Osteocyte (in vitro differentiated cells): ENCODE measurements around the gene FITM1. TPM values are rescaled to one million over a fixed set of nuclear protein-coding genes. Genes with fewer than 3 reads are reported as not detected.

Experiments used
- DNase-seq: peaks from one replicate; pipeline ENCODE4 v3.0.0; 2021; ENCODE audit warnings: mixed read lengths; ENCODE audit not compliant: unreplicated experiment; ENCODE audit errors: extremely low spot score
- H3K27ac Mint-ChIP-seq: one replicate; pipeline ENCODE4 v1.8.0; 2021; ENCODE audit warnings: mild to moderate bottlenecking, mixed read lengths; ENCODE audit not compliant: unreplicated experiment
- H3K27me3 Mint-ChIP-seq: one replicate; pipeline ENCODE4 v1.8.0; 2021; ENCODE audit warnings: mixed read lengths; ENCODE audit not compliant: unreplicated experiment
- H3K36me3 Mint-ChIP-seq: one replicate; pipeline ENCODE4 v1.8.0; 2021; ENCODE audit warnings: mixed read lengths; ENCODE audit not compliant: unreplicated experiment
- H3K4me1 Mint-ChIP-seq: one replicate; pipeline ENCODE4 v1.8.0; 2021; ENCODE audit warnings: mixed read lengths; ENCODE audit not compliant: unreplicated experiment
- H3K4me3 Mint-ChIP-seq: one replicate; pipeline ENCODE4 v1.8.0; 2021; ENCODE audit warnings: mild to moderate bottlenecking, moderate library complexity, mixed read lengths; ENCODE audit not compliant: unreplicated experiment
- H3K9me3 Mint-ChIP-seq: one replicate; pipeline ENCODE4 v1.8.0; 2021; ENCODE audit warnings: mixed read lengths; ENCODE audit not compliant: unreplicated experiment
- total RNA-seq: library from RNA; stranded (reverse); gene quantifications from 2 replicates; pipeline ENCODE4 v1.2.1, GENCODE V29; 2021
- TF ChIP-seq, protein P1 (sequence below): fragments of 200-600 bp; sonication (generic); IDR thresholded peaks from 2 replicates; pipeline ENCODE4 v1.5.0; 2021; ENCODE audit warnings: antibody characterized with exemption, mild to moderate bottlenecking, moderate library complexity

Gene FITM1
- total RNA-seq, 1 donor from 2014 or later = 0.73 TPM

DNA sequence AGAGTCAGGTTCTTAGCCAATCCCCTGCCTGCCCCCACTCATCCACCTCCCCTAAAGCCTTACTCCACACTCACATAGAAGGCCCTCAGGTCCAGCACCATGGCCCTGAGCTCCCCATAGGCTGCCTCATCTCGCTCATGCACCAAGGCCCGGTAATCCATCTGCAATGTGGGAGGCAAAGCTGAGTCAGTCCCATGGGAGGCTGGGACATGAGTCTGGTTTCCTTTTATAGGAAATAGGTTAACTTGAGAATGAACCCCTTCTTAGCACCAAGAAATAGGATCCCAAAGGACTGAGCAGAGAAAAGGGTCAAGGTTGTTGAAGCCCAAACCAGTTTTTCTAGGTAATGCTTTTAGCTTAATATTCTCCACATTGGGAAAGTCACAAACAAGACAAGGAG lies 13.1 kb downstream of the FITM1 start:
- TF ChIP-seq, protein P1, sequence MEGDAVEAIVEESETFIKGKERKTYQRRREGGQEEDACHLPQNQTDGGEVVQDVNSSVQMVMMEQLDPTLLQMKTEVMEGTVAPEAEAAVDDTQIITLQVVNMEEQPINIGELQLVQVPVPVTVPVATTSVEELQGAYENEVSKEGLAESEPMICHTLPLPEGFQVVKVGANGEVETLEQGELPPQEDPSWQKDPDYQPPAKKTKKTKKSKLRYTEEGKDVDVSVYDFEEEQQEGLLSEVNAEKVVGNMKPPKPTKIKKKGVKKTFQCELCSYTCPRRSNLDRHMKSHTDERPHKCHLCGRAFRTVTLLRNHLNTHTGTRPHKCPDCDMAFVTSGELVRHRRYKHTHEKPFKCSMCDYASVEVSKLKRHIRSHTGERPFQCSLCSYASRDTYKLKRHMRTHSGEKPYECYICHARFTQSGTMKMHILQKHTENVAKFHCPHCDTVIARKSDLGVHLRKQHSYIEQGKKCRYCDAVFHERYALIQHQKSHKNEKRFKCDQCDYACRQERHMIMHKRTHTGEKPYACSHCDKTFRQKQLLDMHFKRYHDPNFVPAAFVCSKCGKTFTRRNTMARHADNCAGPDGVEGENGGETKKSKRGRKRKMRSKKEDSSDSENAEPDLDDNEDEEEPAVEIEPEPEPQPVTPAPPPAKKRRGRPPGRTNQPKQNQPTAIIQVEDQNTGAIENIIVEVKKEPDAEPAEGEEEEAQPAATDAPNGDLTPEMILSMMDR = no peak
- Mint-ChIP-seq H3K4me1 (peaks cover 40% of the 10 kb centered on the region), H3K9me3 (no peaks in the 10 kb centered on the region), H3K27me3 (no peaks in the 10 kb centered on the region), H3K36me3 (peaks cover 11% of the 10 kb centered on the region), H3K4me3 (no peak overlapping the region), H3K27ac (peak overlapping the region; percentile 38)
- DNase-seq = no peak

DNA sequence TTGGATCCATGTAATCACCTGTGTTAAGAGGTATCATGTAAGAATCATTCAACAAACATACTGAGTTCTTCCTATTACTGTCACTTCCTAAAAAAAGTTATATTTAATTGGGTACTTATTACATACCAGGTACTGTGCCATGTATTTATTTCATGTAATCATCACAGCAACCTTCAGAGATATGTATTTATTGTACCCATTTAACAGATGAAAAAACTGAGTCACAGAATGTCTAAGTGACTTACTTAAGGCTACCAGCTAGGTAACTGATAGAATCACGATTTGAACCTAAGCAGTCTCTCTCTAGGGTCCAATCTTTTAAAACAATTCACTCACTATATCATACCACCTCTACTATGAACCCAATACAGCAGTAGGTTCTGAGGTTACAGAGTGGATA lies 14.0 kb downstream of the FITM1 start:
- Mint-ChIP-seq H3K27ac (peak overlapping the region; percentile 40), H3K27me3 (no peaks in the 10 kb centered on the region), H3K4me3 (no peak overlapping the region), H3K36me3 (peaks cover 5% of the 10 kb centered on the region), H3K4me1 (peaks cover 41% of the 10 kb centered on the region), H3K9me3 (no peaks in the 10 kb centered on the region)
- TF ChIP-seq, protein P1 = no peak
- DNase-seq = no peak

DNA sequence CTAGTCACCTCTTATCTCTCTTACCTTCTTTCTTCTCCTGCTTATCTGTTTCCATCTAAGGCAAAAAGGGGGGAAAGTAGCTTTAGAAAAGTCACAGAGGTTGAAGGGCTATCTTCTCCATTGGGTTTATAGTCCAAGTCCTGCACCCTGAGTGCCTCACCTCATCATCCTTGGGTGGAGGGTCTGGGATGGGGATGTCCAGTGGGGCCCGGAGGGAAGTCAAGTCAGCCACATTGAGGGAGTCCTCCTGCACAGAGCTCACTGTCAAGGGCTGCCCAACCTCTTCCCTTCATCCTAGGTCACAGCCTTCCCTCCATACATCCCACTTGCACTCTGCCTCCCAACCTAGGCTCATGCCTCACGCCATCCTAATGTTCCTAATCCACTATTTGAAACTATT lies 14.8 kb downstream of the FITM1 start:
- Mint-ChIP-seq H3K36me3 (peaks cover 9% of the 10 kb centered on the region), H3K4me3 (no peak overlapping the region), H3K9me3 (no peaks in the 10 kb centered on the region), H3K27me3 (no peaks in the 10 kb centered on the region), H3K4me1 (peaks cover 34% of the 10 kb centered on the region), H3K27ac (peak overlapping the region; percentile 99)
- no peak for DNase-seq
- TF ChIP-seq, protein P1 = no peak

DNA sequence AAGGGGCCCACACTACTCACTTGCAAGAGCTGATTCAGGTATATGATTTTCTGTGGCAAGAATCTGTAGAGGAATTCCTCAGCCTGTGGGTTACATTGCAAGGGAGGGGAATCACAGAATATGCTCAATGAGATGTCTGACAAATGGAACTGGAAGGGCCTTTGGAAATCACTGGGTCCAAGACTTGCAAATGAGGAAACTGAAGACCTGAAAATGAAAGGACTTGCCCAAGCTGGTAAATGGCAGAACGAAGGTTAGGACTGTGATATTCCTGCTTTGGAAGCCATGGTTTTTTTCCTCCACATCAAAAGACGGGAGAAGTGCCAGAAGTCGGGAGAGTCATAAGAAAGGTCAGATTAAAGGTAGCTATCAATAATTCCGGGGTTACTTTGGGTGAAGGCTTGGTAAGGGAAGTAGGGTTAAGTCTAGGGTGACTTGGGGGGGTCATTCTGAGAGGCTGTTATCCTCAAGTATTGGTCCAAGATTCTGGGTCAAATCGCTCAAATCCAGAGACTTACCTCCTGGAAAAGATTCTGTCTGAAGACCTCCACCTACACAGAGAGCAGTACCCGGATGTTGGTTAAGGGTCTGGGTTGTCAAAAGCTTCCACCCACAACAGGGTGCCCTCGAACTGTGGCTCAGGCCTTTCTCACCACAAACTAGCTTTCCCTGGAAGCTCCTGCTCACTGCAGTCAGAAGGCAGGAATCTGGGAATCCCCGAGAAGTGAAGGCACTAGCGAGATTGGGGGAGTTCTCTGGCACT lies 15.4 kb downstream of the FITM1 start:
- Mint-ChIP-seq H3K27me3 (no peaks in the 10 kb centered on the region), H3K4me3 (peak overlapping the region; percentile 99), H3K9me3 (no peaks in the 10 kb centered on the region), H3K4me1 (peaks cover 30% of the 10 kb centered on the region), H3K36me3 (peaks cover 15% of the 10 kb centered on the region), H3K27ac (peak overlapping the region; percentile 99)
- no peak for DNase-seq
- TF ChIP-seq, protein P1 = no peak

DNA sequence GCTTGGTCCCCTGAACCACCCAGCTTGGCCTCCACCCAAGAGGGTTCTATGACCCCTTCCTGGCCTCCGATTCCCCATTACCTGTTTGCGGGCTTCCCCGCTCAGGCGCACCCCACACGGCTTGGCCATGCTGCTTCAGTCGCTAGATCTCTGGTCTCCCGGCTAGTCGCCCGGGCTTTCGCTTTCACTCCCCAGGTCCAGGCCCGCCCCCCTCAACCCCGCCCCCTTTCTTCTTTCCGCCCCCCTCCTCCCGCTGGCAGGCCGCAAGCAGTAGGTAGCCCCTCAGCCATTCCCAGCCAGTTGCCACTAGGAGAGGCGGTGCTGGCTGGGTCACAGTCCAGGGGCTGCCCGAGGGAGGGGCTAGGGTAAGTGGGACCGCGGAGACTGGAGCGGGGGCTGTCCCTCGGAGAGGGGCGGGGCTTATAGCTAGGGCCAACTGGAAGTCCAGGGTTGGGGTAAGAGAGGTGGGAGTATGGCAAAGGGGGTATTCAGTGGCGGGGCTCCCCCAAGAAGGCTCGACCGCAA lies 16.1 kb downstream of the FITM1 start, which contains the start of gene PSME2:
Gene PSME2 (minus strand): TSS at position 158 of the 525 bp plus-strand sequence. CDS start 29 bp downstream, at position 129.
- H3K4me1 Mint-ChIP-seq = peaks cover 30% of the 10 kb centered on the region
- DNase-seq = peak; percentile 99
- peaks cover 18% of the 10 kb centered on the region for H3K36me3 Mint-ChIP-seq
- H3K9me3 Mint-ChIP-seq = no peaks in the 10 kb centered on the region
- H3K4me3 Mint-ChIP-seq = peak within 1 kb of the TSS; percentile 99
- H3K27me3 Mint-ChIP-seq = no peaks in the 10 kb centered on the region
- TF ChIP-seq, protein P1 = no peak
- H3K27ac Mint-ChIP-seq = peak within 1 kb of the TSS; percentile 99
